Esophagus squamous epithelium (tissue), 5 donors: ENCODE data around the gene NR2F1-AS1. TPM values are rescaled to one million over a fixed set of nuclear protein-coding genes. Genes with fewer than 3 reads are reported as not detected.
A peak's percentile ranks its signal among the peaks of the same experiment; 100 is the strongest.

Experiments used
- DNase-seq: peaks from one replicate; lab custom pipeline; 2025; lab: John Stamatoyannopoulos, UW
- H3K27ac ChIP-seq, 4 donors: fragments of 200-600 bp; sonication (generic); one replicate each; pipeline ENCODE4 v1.5.1; 2016 to 2019; ENCODE audit warnings: mild to moderate bottlenecking in 1 of 4
- H3K27me3 ChIP-seq, 4 donors: fragments of 200-600 bp; sonication (generic); 1 replicate in 3 of 4; 2 replicates in 1 of 4; pipeline versions ENCODE4 v1.5.1 to v1.6.0; 2017 to 2021; ENCODE audit warnings: antibody characterized with exemption in 1 of 4
- H3K36me3 ChIP-seq, 3 donors: fragments of 200-600 bp; sonication (generic); one replicate each; pipeline ENCODE4 v1.5.1; 2016 to 2019
- H3K4me1 ChIP-seq, 3 donors: fragments of 200-600 bp; sonication (generic); one replicate each; pipeline ENCODE4 v1.5.1; 2017 to 2019
- H3K4me3 ChIP-seq, 4 donors: fragments of 200-600 bp; sonication (generic); 1 replicate in 3 of 4; 2 replicates in 1 of 4; pipeline ENCODE4 v1.5.1; 2016 to 2019; ENCODE audit warnings: mild to moderate bottlenecking in 2 of 4, moderate library complexity in 1 of 4
- H3K9me3 ChIP-seq, 3 donors: fragments of 200-600 bp; sonication (generic); one replicate each; pipeline ENCODE4 v1.5.1; 2016 to 2019
- CTCF ChIP-seq, 6 experiments: fragments of 450-650 bp in 4 of 6; fragments of 200-600 bp in 2 of 6; sonication (generic) in 2 of 6; IDR thresholded peaks; one replicate each; pipeline ENCODE4 v1.5.1; 2016 to 2019; ENCODE audit warnings: antibody characterized with exemption in 6 of 6, mild to moderate bottlenecking in 4 of 6, moderate library complexity in 4 of 6
- POLR2A ChIP-seq, 4 donors: fragments of 450-650 bp; IDR thresholded peaks; one replicate each; pipeline ENCODE4 v1.6.1; 2017; ENCODE audit warnings: antibody characterized with exemption in 4 of 4, mild to moderate bottlenecking in 4 of 4, moderate library complexity in 3 of 4
- WGBS, 2 donors: methylation state at CpG; one replicate each; pipeline ENCODE4 v1.1.5; 2018; 5-methylcytosine and 5-hydroxymethylcytosine counted together
- intact Hi-C: fragments of 100-400 bp; cut with DNase I; formaldehyde crosslinking; loops from one replicate; pipeline ENCODE4 v1.15.0; 2022
- total RNA-seq, 4 donors: library from RNA; depleted of rRNA; stranded (reverse); fragments of >200 nt; gene quantifications; one replicate each; pipeline ENCODE4 v1.1.0, GENCODE V29; 2016
- donor health status: DM: yes; HTN: yes; CAD: no.

The NR2F1-AS1 gene
- total RNA-seq, 4 donors from 2014 or later = 0.49 to 11.3 (median 1.5) TPM

- Histone ChIP-seq H3K27me3 (peaks cover 0 to 95% (median 7%) of the 10 kb centered on the region in 4 donors), H3K36me3 (no peaks in the 10 kb centered on the region), H3K4me1 (peaks cover 16 to 81% (median 17%) of the 10 kb centered on the region in 3 donors), H3K27ac (peak overlapping the region; percentile 64 to 93 (median 89)), H3K4me3 (no peak overlapping the region), H3K9me3 (no peaks in the 10 kb centered on the region)
- WGBS, 2 donors = 67 to 80% methylated on average over 6 to 9 of the region's 9 CpGs
- intact Hi-C loops = no loop called here
- DNase-seq = no peak
- no peak for TF ChIP-seq CTCF (IDR thresholded peaks at IDR 0.05)
- no peak for TF ChIP-seq POLR2A (IDR thresholded peaks at IDR 0.05)
Observed at GRCh38 chr5:93576994-93577853, 3.8 kb downstream of the NR2F1-AS1 start.

- H3K36me3 ChIP-seq = no peaks in the 10 kb centered on the region
- 60 to 62% methylated on average over 6 of the region's 6 CpGs for WGBS, 2 donors
- TF ChIP-seq POLR2A (IDR thresholded peaks at IDR 0.05) (no peak), CTCF (IDR thresholded peaks at IDR 0.05) (no peak)
- H3K9me3 ChIP-seq = no peaks in the 10 kb centered on the region
- intact Hi-C loops = no loop called here
- H3K27ac ChIP-seq = peak overlapping the region in 1 of 4 donors; percentile 89
- H3K27me3 ChIP-seq = peaks cover 0 to 97% (median 11%) of the 10 kb centered on the region in 4 donors
- DNase-seq = no peak
- peaks cover 21 to 83% (median 25%) of the 10 kb centered on the region in 3 donors for H3K4me1 ChIP-seq
- no peak overlapping the region for H3K4me3 ChIP-seq
Observed at GRCh38 chr5:93575461-93576414, 5.3 kb downstream of the NR2F1-AS1 start.

- Histone ChIP-seq H3K4me3 (peak overlapping the region in 1 of 4 donors; percentile 40), H3K27me3 (peaks cover 0 to 97% (median 12%) of the 10 kb centered on the region in 4 donors), H3K9me3 (no peaks in the 10 kb centered on the region), H3K4me1 (peaks cover 22 to 83% (median 29%) of the 10 kb centered on the region in 3 donors), H3K36me3 (no peaks in the 10 kb centered on the region), H3K27ac (peak overlapping the region in 3 of 4 donors; percentile 12 to 65 (median 46))
- intact Hi-C loops = no loop called here
- WGBS, 2 donors = 29 to 36% methylated on average over 11 to 12 of the region's 12 CpGs
- no peak for TF ChIP-seq POLR2A (IDR thresholded peaks at IDR 0.05)
- no peak for TF ChIP-seq CTCF (IDR thresholded peaks at IDR 0.05)
- no peak for DNase-seq
Observed at GRCh38 chr5:93574491-93575305, 6.3 kb downstream of the NR2F1-AS1 start.

GRCh38 chr5:93573354-93574351 is 7.4 kb downstream of the NR2F1-AS1 start:
- no peak for DNase-seq
- WGBS, 2 donors = 42 to 45% methylated on average over 26 to 28 of the region's 32 CpGs
- TF ChIP-seq POLR2A (IDR thresholded peaks at IDR 0.05) (no peak), CTCF (IDR thresholded peaks at IDR 0.05) (no peak)
- H3K4me3 ChIP-seq = peak overlapping the region in 1 of 4 donors; percentile 52
- H3K27ac ChIP-seq = peak overlapping the region in 2 of 4 donors; percentile 12 to 44
- H3K9me3 ChIP-seq = no peaks in the 10 kb centered on the region
- intact Hi-C loops = no loop called here
- no peaks in the 10 kb centered on the region for H3K36me3 ChIP-seq
- peaks cover 0 to 97% (median 8%) of the 10 kb centered on the region in 4 donors for H3K27me3 ChIP-seq
- peaks cover 16 to 75% (median 22%) of the 10 kb centered on the region in 3 donors for H3K4me1 ChIP-seq
